HepG2 (cell line): ENCODE results near the gene CCDC122.

Experiments used
- BCLAF1 ChIP-seq: fragments of 450-650 bp; IDR thresholded peaks from 2 replicates; pipeline ENCODE4 v1.6.1; 2017; ENCODE audit warnings: mild to moderate bottlenecking
- CTCF ChIP-seq: sonication (generic); formaldehyde crosslinking; IDR thresholded peaks from 2 replicates; pipeline ENCODE4 v1.5.0; 2020; ENCODE audit warnings: mild to moderate bottlenecking, missing genetic modification reagents, moderate library complexity
- ELF4 ChIP-seq: sonication (generic); formaldehyde crosslinking; IDR thresholded peaks from 2 replicates; pipeline ENCODE4 v1.5.0; 2020; ENCODE audit warnings: missing genetic modification reagents, mild to moderate bottlenecking, moderate library complexity, borderline replicate concordance
- FOXO4 ChIP-seq: sonication (generic); formaldehyde crosslinking; conservative IDR thresholded peaks from 2 replicates; pipeline ENCODE4 v1.8.1; 2023; ENCODE audit warnings: missing genetic modification reagents
- NFYC ChIP-seq: IDR thresholded peaks from 2 replicates; pipeline ENCODE4 v1.6.1; 2016; ENCODE audit warnings: missing genetic modification reagents, missing compliant biosample characterization
- POLR2A ChIP-seq, 2 experiments: IDR thresholded peaks; 2 replicates each; pipeline ENCODE4 v1.6.1; 2011; ENCODE audit warnings: low read depth in 2 of 2, low read length in 2 of 2, mild to moderate bottlenecking in 1 of 2, moderate library complexity in 1 of 2; ENCODE audit not compliant: insufficient read depth in 1 of 2
- TFAP4 ChIP-seq: sonication (generic); IDR thresholded peaks from 2 replicates; pipeline ENCODE4 v1.6.1; 2016; ENCODE audit warnings: low read depth, borderline replicate concordance
- ZBTB49 ChIP-seq: sonication (generic); formaldehyde crosslinking; IDR thresholded peaks from 2 replicates; pipeline ENCODE4 v1.4.0; 2020; ENCODE audit warnings: missing genetic modification reagents, borderline replicate concordance

DNA sequence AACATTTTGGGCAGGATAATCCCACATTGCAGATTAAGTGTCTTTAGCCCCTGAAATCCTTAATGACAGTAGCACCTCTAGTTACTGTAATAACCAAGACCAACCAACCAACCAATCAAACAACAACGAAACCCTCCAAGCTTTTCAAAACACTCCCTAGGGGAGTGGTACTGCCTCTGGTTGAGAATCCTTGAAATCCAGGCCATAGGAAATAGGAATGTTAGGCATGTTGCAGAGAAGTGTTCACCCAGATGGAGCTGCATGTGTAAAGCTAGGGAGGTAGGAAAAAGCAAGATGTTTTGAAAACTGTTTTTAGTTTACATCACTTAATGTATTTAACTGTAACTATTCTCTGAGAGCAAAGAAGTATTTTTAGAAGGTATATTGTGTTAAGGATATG lies 4.7 kb upstream of the CCDC122 start:
- no peak for TF ChIP-seq POLR2A (IDR thresholded peaks at IDR 0.05; ENCODE audit: insufficient read depth in 1 of 2, low read depth in 2 of 2, low read length in 2 of 2)
- no peak for TF ChIP-seq FOXO4
- TF ChIP-seq NFYC: no peak
- no peak for TF ChIP-seq ZBTB49 (CRISPR knock-in tag)
- TF ChIP-seq TFAP4: no peak
- TF ChIP-seq BCLAF1: no peak
- no peak for TF ChIP-seq CTCF
- TF ChIP-seq ELF4: no peak
